AG09309 (cell line): ENCODE data around the gene DEAF1.

Experiments
- DNase-seq: peaks from one replicate; pipeline ENCODE4 v3.0.0-alpha.2; 2010; ENCODE audit warnings: low read depth
- H3K4me3 ChIP-seq: 2 replicates; pipeline ENCODE4 v1.5.1; 2011; ENCODE audit warnings: mild to moderate bottlenecking, low read depth, low read length, moderate library complexity; ENCODE audit not compliant: control insufficient read depth
- CTCF ChIP-seq: IDR thresholded peaks from 2 replicates; pipeline ENCODE4 v1.5.1; 2011; ENCODE audit warnings: mild to moderate bottlenecking, low read depth, low read length, inconsistent platforms; ENCODE audit not compliant: insufficient read depth, control insufficient read depth; ENCODE audit errors: missing control alignments

The DEAF1 gene

DNA sequence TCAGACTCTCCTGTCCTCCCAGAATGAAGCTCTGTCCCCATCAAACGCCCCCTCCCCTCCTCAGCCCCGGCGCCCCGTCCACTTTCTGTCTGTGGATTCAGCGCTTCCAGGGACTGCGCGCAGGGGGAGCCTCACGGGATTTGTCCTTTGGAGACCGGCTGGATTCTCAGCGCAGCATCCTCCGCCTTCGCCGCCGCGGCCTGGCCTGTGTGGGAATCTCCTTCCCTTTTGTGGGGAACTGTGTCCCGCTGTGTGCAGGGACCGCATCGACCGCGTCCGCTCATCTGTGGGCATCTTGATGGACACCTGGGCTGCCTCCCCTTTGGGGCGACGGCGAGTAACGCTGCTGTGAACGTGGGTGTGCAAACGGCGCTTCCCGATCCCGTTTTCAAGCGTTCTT lies 67.0 kb downstream of the DEAF1 start:
- DNase-seq, result no peak
- no peak overlapping the region for H3K4me3 ChIP-seq
- TF ChIP-seq CTCF, result no peak

GRCh38 chr11:627308-627576 lies 67.8 kb downstream of the DEAF1 start:
- DNase-seq, result no peak
- no peak for TF ChIP-seq CTCF
- no peak overlapping the region for H3K4me3 ChIP-seq

- DNase-seq, result no peak
- H3K4me3 ChIP-seq, result no peak within 1 kb of the TSS
- TF ChIP-seq CTCF, result no peak
These were observed 68.3 kb downstream of the DEAF1 start, which contains the start of gene SCT for GRCh38 chr11:626475-627307. Gene SCT (minus strand): TSS chr11:627181. CDS start chr11:627143, 38 bp downstream.

DNA sequence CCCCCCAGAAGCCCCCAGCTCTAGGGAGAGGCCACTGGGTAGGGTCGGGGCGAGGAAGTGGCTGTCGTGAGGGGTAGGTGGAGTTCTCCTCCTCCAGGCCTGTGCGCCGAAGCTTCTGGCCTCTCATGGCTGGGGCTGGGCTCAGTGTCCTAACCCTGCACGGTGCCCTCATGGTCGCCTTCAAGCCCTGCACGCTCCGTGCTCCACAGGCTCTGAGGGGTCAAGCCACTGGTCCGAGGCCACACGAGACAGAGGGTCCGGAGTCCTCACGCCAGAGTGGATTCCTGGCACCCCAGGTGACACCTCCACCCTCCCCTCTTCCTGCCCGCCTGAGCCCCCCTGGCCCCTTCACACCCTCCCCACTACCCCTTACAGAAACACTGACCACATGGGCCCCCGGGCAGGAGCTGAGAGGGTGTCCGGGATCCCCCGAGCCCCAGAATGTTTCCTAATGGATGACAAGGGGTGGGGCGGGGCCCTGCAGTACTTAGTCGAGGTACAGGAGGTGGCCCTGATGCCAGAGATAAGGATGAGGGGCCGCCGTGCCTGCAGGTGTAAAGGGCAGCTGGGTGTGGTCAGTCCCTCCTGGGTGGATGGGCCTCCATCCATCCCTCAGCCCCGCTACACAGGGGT lies 69.3 kb downstream of the DEAF1 start:
- DNase-seq, result no peak
- TF ChIP-seq CTCF, result no peak
- H3K4me3 ChIP-seq, result no peak overlapping the region

GRCh38 chr11:624705-625635 lies 70.1 kb downstream of the DEAF1 start, which contains the start of gene CDHR5:
Gene CDHR5 (minus strand): TSS chr11:624955. CDS start chr11:624902, 53 bp downstream.
- DNase-seq, result no peak
- no peak within 1 kb of the TSS for H3K4me3 ChIP-seq
- no peak for TF ChIP-seq CTCF

- DNase-seq, result no peak
- no peak for TF ChIP-seq CTCF
These were observed 70.9 kb downstream of the DEAF1 start for GRCh38 chr11:623999-624704.

More at GRCh38 chr11:623999-624704, 70.9 kb downstream of the DEAF1 start:
- no peak overlapping the region for H3K4me3 ChIP-seq
